Ishikawa (cell line): ENCODE results near the gene ACVR1B.

Source experiments
- EGR1 ChIP-seq: IDR thresholded peaks from 2 replicates; pipeline ENCODE4 v1.6.1; 2012
- EP300 ChIP-seq: IDR thresholded peaks from 2 replicates; pipeline ENCODE4 v1.6.1; 2012; ENCODE audit warnings: borderline replicate concordance
- RAD21 ChIP-seq: IDR thresholded peaks from 2 replicates; pipeline ENCODE4 v1.6.1; 2012; ENCODE audit warnings: low read depth

- no peak for TF ChIP-seq EGR1
- no peak for TF ChIP-seq EP300
- TF ChIP-seq RAD21, result no peak
These were observed 9.4 kb downstream of the ACVR1B start for GRCh38 chr12:51960890-51961289.
